Measurements from ENCODE around the gene ARHGAP6.

DNA sequence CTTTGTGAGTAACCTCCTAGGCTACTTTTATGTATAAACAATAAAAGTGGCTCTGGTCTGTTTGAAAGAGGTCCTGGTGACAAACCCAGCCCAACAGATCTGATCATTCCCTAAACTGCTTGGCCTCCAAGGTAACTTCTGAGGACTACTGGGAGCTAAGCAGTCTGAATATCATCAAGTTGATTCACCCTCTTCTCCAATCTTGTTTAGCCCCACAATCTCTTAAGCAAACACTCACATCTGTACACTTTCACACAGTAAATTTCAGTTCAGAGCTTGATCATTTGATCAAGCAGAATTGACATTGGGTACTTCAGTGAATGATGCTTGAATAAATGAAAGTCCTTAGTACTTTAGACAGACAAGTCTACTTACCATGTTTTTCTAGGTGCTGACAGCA is 479.9 kb downstream of the ARHGAP6 start:
- TF ChIP-seq ZFP3 (CRISPR knock-in tag; IDR thresholded peaks at IDR 0.05) (no peak), RARB (CRISPR knock-in tag; IDR thresholded peaks at IDR 0.05) (no peak), ISL1 (CRISPR knock-in tag; IDR thresholded peaks at IDR 0.05) (no peak)
- TF ChIP-seq, protein P1, sequence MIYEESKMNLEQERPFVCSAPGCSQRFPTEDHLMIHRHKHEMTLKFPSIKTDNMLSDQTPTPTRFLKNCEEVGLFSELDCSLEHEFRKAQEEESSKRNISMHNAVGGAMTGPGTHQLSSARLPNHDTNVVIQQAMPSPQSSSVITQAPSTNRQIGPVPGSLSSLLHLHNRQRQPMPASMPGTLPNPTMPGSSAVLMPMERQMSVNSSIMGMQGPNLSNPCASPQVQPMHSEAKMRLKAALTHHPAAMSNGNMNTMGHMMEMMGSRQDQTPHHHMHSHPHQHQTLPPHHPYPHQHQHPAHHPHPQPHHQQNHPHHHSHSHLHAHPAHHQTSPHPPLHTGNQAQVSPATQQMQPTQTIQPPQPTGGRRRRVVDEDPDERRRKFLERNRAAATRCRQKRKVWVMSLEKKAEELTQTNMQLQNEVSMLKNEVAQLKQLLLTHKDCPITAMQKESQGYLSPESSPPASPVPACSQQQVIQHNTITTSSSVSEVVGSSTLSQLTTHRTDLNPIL (CRISPR knock-in tag; IDR thresholded peaks at IDR 0.05; ENCODE audit: low read depth): no peak
